IPS-NIHi7 (cell line): Measurements from ENCODE around the gene GNAQ.
"Not testable (repeated sequence)": the region's sequence is repeated elsewhere in the genome, so short reads cannot be mapped to it uniquely, and the experiment has no call there.

Experiments used
- DNase-seq: peaks from one replicate; pipeline ENCODE4 v3.0.0; 2012; ENCODE audit warnings: mixed read lengths; ENCODE audit errors: extremely low spot score

Gene GNAQ

DNA sequence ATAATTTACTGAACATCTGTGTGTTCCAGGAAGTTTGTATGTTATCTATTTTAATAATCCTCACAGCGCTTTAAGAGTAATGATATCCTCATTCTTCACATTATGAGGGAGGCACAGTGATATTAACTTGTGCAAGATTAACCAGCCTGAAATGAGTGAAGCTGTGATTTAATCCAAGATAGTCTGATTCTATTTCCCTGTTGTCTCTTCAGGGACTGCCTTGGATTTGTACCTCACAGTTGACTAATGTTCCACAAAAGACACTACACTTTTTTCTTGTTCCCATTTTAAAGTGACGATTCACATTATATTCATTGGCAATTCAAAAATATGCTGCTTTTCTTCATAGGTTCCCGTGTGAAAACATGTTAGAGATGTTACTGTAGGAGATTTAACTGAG lies 258.2 kb downstream of the GNAQ start:
- no peak for DNase-seq

DNA sequence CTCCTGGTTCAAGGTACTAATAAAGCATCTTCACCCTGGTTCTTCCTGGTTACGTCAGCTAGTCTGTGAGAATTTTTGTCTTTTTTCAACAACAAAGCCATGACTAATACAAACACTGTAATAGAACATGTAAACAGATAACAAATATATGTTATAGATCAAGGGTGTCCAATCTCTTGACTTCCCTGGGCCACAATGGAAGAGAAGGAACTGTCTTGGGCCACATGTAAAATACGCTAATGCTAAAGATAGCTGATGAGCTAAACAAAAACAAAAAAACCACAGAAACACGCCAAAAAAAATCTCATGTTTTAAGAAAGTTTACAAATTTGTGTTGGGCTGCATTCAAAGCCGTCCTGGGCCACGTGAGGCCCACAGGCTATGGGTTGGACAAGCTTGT lies 259.0 kb downstream of the GNAQ start:
- DNase-seq = no peak

DNA sequence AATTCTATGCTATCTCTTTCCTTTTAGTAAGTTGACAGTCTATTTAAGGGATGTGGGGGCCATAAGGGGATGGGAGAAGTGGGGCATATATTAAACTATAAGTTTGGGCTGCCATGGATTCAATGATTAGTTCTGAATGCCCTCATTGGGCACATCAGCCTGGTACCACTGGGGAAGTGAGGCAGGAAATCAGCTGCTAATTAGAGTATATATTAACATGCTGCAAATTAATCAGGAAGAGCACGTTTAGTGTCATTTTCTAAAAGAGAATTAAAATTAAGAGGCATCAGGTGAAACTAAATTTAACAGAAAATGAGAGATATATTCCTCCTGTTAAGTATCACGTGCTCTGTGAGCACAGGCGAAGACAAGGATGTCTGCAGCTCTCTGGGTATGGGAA lies 260.4 kb downstream of the GNAQ start:
- DNase-seq = no peak

DNA sequence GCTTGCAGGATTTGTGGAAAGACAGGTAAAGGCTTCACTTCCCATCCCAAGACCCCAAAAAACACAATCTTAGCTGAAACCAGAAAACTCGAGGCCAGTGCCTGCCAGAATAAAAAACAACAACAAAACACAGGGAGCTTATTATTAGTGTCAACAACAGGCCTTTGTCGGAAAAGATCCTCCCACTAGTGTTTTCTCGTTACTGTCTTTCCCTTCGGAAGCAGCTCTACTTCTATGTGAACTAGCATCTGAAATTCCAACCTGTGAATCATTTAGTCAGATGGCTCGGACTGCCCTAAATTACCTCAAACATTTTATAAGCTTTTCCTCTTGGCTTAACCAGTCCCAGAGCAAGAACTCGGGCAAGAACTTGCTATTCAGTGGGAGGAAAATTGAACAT lies 261.3 kb downstream of the GNAQ start:
- DNase-seq = no peak

DNA sequence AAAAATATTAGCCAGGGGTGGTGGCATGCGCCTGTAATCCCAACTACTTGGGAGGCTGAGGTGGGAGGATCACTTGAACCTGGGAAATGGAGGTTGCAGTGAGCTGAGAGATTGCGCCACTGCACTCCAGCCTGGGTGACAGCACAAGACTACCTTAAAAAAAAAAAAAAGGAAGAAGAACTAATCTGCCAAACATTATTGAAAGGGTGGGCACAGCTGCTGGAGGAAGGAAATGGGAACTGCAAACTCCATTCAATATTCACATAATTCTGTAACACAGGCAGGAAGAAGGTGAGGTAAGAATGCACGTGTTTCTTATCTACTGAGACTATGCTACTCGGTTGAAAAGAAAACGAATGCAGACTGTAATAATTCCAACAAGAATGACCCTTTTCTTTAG lies 262.4 kb downstream of the GNAQ start:
- no peak for DNase-seq

DNA sequence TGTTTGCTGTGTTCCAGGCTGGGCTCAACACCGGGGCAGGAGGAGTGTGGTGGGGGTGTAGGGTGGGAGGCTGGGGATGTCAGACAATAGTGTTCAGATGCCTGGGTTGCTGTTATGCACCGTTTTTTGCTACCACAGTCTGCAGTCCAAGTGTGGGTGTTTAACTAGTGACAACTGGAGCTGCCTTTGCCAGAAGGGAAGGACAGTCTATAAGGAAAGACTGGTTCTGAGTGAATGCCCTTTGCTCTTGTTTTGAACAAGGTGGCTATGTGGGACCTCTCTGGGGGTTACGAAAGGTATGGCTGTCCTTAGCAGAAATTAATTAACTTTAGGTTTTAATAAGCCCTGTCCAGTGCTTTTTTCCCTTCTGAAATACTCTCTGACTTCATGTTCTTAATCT lies 265.0 kb downstream of the GNAQ start:
- no peak for DNase-seq

DNA sequence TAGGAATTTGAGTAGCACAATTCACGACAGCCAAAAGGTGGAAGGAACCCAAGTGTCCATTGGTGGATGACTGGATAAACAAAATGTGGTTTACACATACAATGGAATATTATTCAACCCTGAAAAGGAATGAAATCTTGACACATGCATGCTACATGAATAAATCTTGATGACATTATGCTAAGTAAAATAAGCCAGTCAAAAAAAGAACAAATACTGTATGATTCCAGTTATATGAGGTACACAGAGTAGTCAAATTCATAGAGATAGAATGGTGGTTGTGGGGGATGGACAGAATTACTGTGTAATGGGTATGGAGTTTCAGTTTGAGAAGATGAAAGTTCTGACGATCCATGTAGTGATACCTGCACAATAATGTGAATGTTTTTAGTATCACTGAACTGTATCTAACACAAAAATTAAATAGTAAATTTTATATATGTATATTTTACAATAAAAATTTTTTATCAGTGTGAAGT lies 265.8 kb downstream of the GNAQ start:
- no peak for DNase-seq

DNA sequence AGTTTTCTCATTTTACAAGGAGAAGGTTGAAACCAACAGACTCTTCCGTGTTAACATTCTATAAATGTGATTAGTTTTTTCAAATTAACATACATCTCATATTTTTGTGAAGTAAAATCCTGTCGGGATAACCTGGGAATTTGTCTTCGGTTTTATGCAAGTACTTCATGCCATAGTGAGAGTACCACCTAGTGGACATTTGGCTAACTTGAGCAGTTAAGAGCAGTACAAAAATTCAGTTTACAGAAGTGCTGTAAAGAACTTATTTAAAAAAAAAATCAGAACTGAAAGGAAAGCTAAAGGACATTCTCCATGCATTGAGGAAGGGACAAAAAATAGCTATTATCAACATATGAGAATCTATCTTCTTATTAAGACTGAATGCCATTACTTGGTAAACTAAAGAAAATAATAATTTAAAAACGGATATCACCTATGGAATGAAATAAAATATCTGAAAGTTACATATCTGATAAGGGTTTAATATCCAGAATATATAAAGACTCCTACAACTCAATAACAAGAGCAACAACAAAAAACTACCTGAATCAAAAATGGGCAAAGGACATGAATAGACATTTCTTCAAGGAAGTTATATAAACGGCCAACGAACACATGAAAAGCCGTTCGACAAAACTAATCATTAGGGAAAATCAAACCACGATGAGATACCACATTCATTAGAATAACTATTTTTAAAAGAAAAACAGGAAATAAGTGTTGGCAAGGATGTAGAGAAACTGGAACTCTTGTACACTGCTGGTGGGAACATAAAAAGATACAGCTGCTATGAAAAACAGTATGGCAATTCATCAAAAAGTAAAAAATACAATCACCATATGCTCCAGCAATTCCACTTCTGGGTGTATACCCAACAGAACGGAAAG lies 266.5 kb downstream of the GNAQ start:
- DNase-seq = no peak

DNA sequence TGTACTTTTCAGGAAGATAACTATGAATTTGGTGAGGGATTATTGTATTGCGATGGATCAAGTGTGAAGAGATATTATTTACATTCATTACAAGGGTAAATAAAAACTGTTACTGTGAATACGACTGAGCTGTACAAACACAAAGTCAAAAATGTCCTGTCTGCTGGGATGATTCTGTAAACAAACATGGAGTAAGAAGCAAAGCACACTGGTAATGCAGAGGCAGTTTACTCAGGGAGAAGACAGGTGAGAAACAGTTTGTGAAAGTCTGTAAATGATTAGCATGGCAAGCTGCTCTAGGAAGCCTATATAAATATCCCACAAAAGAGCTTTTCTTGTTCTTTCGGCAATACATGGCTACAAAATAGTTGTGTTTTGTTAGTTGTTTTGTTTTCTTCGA lies 268.0 kb downstream of the GNAQ start:
- no peak for DNase-seq

DNA sequence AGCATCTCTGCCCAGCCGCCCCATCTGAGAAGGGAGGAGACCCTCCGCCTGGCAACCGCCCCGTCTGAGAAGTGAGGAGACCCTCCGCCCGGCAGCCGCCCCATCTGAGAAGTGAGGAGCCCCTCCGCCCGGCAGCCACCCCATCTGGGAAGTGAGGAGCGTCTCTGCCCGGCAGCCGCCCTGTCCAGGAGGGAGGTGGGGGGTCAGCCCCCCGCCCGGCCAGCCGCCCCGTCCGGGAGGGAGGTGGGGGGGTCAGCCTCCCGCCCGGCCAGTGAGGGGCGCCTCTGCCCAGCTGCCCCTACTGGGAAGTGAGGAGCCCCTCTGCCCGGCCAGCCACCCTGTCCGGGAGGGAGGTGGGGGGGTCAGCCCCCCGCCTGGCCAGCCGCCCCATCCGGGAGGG lies 270.7 kb downstream of the GNAQ start:
- DNase-seq = not testable (repeated sequence)

DNA sequence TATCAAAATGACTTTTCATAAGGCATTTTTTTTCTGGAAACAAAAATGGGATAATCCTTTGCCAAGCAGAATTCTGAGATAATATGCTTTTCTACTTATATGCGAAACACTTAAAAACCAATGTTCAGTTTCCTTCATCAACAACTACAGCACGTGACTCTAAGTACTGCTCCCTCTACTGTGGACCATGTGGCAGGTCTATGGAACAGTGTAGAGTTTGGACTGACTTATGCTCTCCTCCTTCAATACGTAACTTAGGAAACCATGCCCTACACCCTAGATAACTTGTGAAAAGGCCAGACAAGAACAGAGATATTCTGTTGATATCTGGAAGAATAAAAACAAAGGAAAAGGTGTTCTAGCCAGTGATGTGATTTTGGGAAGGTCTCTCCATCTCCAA lies 272.2 kb downstream of the GNAQ start:
- DNase-seq = no peak

DNA sequence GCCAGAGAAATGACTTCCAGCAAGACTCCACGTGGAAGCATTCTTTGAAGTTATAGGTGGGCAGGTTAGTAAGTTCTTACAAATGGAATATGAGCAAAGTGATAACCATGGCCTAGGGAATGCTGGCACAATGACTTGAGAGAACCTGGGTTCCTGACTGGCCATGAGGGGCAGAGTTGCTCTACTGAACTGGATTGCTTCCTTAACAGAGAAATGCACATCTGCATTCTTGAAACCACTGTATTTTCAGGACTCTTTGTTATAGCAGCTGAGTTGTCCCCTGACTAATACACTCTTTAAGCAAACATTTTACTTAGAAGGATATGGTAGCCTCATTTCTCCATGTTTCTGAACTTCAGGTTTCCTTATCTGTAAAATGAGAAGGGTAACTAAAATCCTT lies 275.2 kb downstream of the GNAQ start:
- no peak for DNase-seq

DNA sequence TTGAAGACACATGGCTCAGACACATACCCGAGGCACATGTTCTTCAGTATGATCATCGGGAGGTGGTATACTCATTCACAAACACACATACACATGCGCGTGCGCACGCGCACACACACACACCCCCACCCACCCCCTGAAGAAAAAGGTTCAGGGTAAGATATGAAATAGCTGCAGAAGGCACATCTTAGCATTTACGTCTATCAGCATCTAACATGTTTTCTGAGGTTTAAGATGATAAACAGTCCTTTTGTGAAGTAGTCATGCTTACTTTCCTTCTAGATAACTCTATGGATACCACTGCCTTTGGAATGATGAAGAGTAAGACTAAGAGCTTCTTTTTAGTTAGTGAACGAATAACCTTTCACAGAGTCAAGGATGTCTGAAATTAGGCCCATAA lies 278.4 kb downstream of the GNAQ start:
- no peak for DNase-seq

DNA sequence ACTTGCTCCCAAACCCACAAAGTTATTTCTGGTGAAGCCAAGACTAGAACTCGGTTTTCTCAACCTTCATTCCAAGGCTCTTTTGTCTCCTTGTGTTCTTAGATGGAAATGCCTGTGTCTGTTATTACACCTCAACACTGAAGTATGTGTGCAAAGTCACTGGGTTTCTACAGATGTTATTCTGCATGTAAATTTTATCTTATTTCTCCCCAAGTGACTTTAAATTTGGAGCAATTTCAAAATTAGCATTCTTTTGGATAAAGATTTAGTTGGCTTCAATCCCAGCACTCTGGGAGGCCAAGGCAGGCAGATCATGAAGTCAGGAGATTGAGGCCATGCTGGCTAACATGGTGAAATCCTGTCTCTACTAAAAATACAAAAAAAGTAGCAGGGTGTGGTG lies 279.1 kb downstream of the GNAQ start:
- no peak for DNase-seq

DNA sequence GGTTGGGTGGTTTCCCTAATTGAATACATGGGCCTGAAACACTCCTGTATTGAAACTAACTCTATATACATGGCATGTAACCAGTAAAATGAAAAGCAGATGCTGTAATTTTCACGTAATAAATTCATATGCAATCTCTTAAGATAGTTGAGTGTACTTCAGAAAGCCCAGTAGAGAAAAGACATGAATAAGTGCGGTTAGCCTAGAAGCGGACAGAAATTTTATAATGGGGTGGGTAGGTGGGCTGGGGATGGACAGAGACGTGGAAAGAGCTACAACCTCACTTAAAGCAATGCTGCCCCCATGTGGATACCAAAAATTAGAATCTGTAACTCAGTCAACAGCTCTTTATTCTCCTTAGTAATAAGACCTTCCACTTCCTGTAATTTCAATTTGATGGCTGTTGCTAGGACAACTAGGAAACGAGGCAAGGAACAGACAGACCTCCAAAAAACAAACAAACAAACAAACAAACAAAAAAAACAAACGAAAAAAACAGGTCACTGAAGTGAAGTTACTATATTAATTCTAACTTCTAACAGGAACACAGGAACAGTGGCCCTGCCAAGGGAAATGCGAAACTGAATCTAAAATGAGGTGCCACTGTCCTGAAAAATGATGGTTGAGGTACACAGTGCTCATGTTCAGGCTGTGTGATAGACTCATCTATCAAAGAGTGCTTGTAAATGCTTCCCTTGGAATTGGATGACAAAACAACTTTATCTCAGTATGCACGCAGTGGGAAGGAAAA lies 280.1 kb downstream of the GNAQ start:
- DNase-seq = peak; percentile 61

DNA sequence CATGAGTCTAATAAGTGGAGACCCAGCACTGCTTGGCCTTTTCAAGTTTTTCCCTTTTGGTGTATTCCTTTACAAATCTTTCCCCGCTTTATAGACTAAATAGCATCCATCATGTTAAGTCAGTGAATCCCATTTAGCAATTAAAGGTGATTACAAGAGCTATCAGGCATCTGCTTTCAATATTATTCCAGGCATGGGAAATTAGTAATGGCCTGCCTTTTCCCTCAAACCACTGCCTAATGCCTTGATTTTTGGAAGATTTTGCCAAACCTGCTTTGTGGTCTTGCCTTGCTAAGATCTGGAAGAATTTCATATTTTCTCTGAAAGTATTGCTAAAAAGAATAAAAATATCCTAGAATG lies 280.6 kb downstream of the GNAQ start:
- DNase-seq = no peak

DNA sequence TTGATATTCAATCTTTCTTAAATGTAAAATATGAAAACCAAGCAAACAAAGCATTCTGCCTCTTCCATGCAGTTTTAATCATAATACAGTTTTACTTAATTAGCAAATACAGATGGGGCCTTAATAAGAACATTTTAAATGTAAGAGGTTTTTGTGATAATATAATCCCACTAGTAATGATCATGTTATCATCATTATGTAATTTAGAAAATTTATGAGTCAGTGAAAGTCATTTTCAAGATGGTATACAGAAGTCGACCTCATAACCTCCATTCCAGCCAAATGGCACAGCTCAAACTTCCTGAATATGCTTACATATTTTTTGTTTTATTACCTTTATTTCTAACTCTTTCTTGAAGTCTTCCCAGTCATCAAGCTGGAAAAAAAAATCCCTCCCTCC lies 281.3 kb downstream of the GNAQ start:
- no peak for DNase-seq

DNA sequence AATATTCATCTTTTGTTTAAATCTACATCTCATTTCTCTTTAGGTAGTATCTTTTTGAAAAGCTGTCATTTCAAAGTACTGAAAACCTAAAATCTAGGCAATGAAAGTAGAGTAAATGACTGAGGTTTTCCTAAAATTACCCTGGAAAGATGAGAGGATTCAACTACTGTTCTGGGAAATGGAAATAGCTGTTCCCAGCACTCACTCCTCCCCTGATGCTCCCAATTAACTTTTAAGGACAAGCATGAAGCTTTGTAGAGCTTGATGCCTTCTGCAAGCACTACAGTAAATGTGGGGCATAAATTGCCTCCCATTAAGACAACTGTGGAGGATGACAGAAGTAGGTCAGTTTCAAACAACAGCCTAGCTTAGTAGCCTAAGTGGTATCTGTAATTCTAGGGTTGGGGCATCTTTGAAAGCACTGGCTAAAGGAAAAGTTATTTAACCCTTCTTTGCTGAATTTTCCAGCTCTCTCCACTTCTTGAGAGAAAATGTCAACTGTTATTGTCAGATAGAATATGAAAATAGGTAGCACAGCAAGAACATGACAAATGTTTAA lies 283.3 kb downstream of the GNAQ start:
- no peak for DNase-seq

DNA sequence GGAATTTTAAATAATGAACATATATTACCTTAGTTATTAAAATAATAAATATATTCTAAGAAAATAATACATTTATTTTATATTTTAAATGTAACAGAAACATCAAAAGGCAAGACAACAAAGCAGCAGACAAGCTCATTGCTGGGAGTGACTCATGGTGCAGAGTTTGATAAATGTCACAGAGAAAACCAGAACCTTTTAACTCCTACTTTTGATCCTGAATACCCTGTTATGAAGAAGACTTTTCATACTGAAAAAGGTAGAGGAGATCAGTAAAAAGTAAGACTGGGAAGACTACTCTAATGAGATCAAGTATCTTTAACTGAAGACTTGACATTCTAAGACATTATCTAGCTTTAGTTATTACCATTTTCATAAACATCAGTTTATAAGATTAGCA lies 284.4 kb downstream of the GNAQ start:
- DNase-seq = no peak

DNA sequence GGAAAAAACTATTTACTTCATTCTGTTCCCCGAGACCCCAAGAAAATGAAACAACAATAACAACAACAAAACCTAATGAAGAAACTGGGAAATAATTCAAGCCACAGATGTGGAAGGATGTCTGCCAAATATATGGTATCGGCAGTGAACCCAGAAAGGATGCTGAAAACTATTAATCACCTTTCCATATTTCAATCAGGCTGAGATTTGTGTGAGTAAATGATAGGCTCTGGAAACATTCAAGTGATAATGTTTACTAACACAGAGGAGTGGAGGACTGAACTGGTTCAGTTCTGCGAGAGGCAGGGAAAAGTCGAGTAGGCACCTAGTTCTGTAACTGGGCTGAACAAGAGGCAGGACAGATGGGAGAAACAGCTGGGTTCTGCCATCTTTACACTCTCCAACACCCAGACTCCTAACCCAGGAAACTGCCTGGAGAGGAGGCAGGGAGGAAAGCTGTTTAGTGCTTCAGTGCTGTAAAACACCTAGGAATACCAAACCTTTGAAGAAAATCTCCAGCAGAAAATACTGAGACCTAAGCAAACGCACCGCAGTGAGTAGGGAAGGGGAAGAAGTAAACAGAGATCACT lies 286.7 kb downstream of the GNAQ start:
- no peak for DNase-seq

DNA sequence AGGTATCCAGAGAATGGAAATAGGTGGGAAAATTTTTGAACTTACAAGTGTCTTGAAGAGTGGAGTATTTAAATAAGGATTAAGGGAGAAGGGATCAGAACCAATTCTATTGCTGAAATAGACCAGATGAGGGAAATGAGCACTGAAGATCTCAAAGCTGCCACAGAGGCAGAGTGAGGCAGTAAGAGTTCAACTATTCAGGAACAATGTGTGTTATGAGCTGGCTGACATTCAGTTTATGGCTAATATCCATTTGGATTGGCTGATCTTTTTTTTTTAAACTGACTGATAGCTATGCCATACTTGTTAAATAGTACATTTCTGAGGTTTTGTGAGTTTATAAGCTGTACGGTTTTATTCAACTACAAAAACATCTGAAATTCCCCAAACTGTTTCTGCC lies 288.2 kb downstream of the GNAQ start:
- DNase-seq = no peak

DNA sequence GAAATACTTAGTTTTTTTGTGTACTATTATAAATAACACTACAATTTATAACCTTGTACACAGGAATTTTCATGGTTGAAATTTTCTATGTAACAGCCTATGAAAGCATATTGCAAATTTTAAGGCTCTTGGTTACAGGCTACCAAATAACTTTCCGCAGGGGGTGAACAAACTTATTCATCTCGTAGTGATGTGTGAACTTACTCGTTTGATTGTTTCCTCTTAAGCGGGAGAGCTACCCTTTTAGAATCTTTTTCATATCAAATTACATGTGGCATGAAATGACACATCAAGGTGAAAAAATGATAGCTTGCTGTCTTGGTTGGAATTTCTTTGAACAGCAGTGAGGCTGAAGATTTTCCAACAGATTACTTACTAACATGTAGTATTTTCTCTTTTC lies 292.7 kb downstream of the GNAQ start:
- no peak for DNase-seq

DNA sequence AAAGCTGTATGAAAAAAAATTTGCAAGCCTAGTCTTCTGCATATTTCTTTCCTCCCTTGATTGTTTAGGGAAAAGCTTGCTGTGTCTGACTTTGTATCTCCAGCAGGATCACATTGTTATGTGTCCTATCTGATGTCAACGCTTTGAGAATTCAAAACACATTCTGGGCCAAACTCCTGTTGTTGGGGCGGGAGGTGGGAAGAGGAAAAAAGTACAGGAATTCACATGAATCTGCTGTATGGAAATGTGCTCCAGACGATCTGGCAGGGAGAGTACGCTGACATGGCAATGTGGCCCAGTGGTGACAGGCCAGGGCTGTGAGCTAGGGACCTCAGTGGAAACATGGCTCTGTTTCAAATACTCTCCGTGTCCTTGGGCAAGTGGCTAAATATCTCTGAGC lies 296.1 kb downstream of the GNAQ start:
- no peak for DNase-seq
